GM18498 (cell line): Measurements from ENCODE around the gene UFL1.
"Not testable (repeated sequence)": the region's sequence is repeated elsewhere in the genome, so short reads cannot be mapped to it uniquely, and the experiment has no call there.

Experiments
- ATAC-seq: cut with Tn5 transposase; IDR thresholded peaks from one replicate; pipeline ENCODE4 v1.9.1; 2021; ENCODE audit warnings: mild to moderate bottlenecking, moderate library complexity; ENCODE audit not compliant: unreplicated experiment

UFL1 gene

GRCh38 chr6:96521644-96522464 is at the start of gene UFL1:
Gene UFL1, plus strand, starts transcription at chr6:96521806. Its CDS starts 68 bp downstream, at chr6:96521874.
- ATAC-seq, result peak; percentile 97

- ATAC-seq, result not testable (repeated sequence)
Observed at GRCh38 chr6:96472291-96472690, 49.3 kb upstream of the UFL1 start.

- ATAC-seq, result no peak
Observed at GRCh38 chr6:96478695-96479094, 42.9 kb upstream of the UFL1 start.

GRCh38 chr6:96491926-96492325 is 29.7 kb upstream of the UFL1 start:
- ATAC-seq, result no peak

GRCh38 chr6:96499781-96500180 is 21.8 kb upstream of the UFL1 start:
- ATAC-seq, result no peak

GRCh38 chr6:96502915-96503314 is 18.7 kb upstream of the UFL1 start:
- ATAC-seq, result no peak

GRCh38 chr6:96505363-96505762 is 16.2 kb upstream of the UFL1 start:
- no peak for ATAC-seq

GRCh38 chr6:96509281-96509680 is 12.3 kb upstream of the UFL1 start:
- ATAC-seq, result no peak

GRCh38 chr6:96520171-96521115 is 1.2 kb upstream of the UFL1 start:
- no peak for ATAC-seq

- peak; percentile 26 for ATAC-seq
Observed at GRCh38 chr6:96521306-96521643, 331 bp upstream of the UFL1 start.

GRCh38 chr6:96522465-96523009 is 931 bp downstream of the UFL1 start:
- ATAC-seq, result peak; percentile 27

- ATAC-seq, result no peak
Observed at GRCh38 chr6:96528193-96528592, 6.6 kb downstream of the UFL1 start.

GRCh38 chr6:96532399-96532798 is 10.8 kb downstream of the UFL1 start:
- no peak for ATAC-seq

GRCh38 chr6:96537726-96538125 is 16.1 kb downstream of the UFL1 start:
- ATAC-seq, result no peak

- ATAC-seq, result peak; percentile 62
Observed at GRCh38 chr6:96542702-96543101, 21.1 kb downstream of the UFL1 start.

GRCh38 chr6:96545882-96546281 is 24.3 kb downstream of the UFL1 start:
- ATAC-seq, result no peak

- ATAC-seq, result no peak
Observed at GRCh38 chr6:96547654-96548053, 26.0 kb downstream of the UFL1 start.

- no peak for ATAC-seq
Observed at GRCh38 chr6:96554558-96554957, 33.0 kb downstream of the UFL1 start.

GRCh38 chr6:96559740-96560139 is 38.1 kb downstream of the UFL1 start:
- ATAC-seq, result not testable (repeated sequence)

- no peak for ATAC-seq
Observed at GRCh38 chr6:96562886-96563285, 41.3 kb downstream of the UFL1 start, which contains the start of gene FHL5. Gene FHL5, plus strand, starts transcription at chr6:96563128. Its CDS starts 40,486 bp downstream, at chr6:96603614.

- no peak for ATAC-seq
Observed at GRCh38 chr6:96563853-96564252, 42.2 kb downstream of the UFL1 start.
